GM18519 (cell line): ENCODE data around the gene PIM2.
A peak's percentile ranks its signal among the peaks of the same experiment; 100 is the strongest.

Experiments
- ATAC-seq: cut with Tn5 transposase; IDR thresholded peaks from one replicate; pipeline ENCODE4 v1.9.1; 2021; ENCODE audit warnings: mild to moderate bottlenecking, moderate library complexity; ENCODE audit not compliant: unreplicated experiment, low FRiP score

PIM2 gene

GRCh38 chrX:48909703-48910294 lies 9.0 kb downstream of the PIM2 start:
- no peak for ATAC-seq

GRCh38 chrX:48908600-48908999 lies 10.2 kb downstream of the PIM2 start:
- ATAC-seq = no peak

GRCh38 chrX:48905090-48905790 lies 13.6 kb downstream of the PIM2 start:
- no peak for ATAC-seq

GRCh38 chrX:48904626-48905025 lies 14.2 kb downstream of the PIM2 start:
- no peak for ATAC-seq

GRCh38 chrX:48904180-48904579 lies 14.6 kb downstream of the PIM2 start:
- no peak for ATAC-seq

GRCh38 chrX:48903290-48903689 lies 15.5 kb downstream of the PIM2 start:
- no peak for ATAC-seq

GRCh38 chrX:48902776-48903175 lies 16.0 kb downstream of the PIM2 start:
- no peak for ATAC-seq

- ATAC-seq = no peak
These were observed 16.7 kb downstream of the PIM2 start for GRCh38 chrX:48902135-48902534.

GRCh38 chrX:48901069-48901468 lies 17.8 kb downstream of the PIM2 start:
- ATAC-seq = no peak

- no peak for ATAC-seq
These were observed 19.8 kb downstream of the PIM2 start for GRCh38 chrX:48899078-48899410.

- peak; percentile 84 for ATAC-seq
These were observed 21.1 kb downstream of the PIM2 start, which contains the start of the genes PQBP1 and TIMM17B for GRCh38 chrX:48897625-48898306. PQBP1 (plus strand) TSS chrX:48897930; CDS start chrX:48898510, 580 bp downstream. TIMM17B (minus strand) TSS chrX:48897768; CDS start chrX:48897749, 19 bp downstream.

- ATAC-seq = no peak
These were observed 21.6 kb downstream of the PIM2 start for GRCh38 chrX:48897157-48897624.

- no peak for ATAC-seq
These were observed 22.2 kb downstream of the PIM2 start for GRCh38 chrX:48896611-48897011.

- no peak for ATAC-seq
These were observed 23.9 kb downstream of the PIM2 start for GRCh38 chrX:48894891-48895290.

GRCh38 chrX:48893556-48894348 lies 25.1 kb downstream of the PIM2 start:
- no peak for ATAC-seq

- no peak for ATAC-seq
These were observed 25.9 kb downstream of the PIM2 start for GRCh38 chrX:48892896-48893295.

- peak; percentile 56 for ATAC-seq
These were observed 27.2 kb downstream of the PIM2 start for GRCh38 chrX:48891402-48892288.

GRCh38 chrX:48890934-48891401 lies 27.9 kb downstream of the PIM2 start:
- peak; percentile 23 for ATAC-seq

GRCh38 chrX:48890296-48890925 lies 28.4 kb downstream of the PIM2 start:
- ATAC-seq = no peak
